HepG2 (cell line): ENCODE results near the gene PIEZO1. TPM values are rescaled to one million over a fixed set of nuclear protein-coding genes. Genes with fewer than 3 reads are reported as not detected.

Experiments
- AGO2 ChIP-seq: fragments of 200-400 bp; formaldehyde crosslinking; optimal IDR thresholded peaks from 2 replicates; pipeline ENCODE3; 2017; ENCODE audit warnings: mild to moderate bottlenecking, low read depth, low read length, moderate library complexity
- CC2D1A ChIP-seq: sonication (generic); formaldehyde crosslinking; IDR thresholded peaks from 2 replicates; pipeline ENCODE4 v1.8.1; 2023; ENCODE audit warnings: mild to moderate bottlenecking, missing genetic modification reagents
- CTCF ChIP-seq: sonication (generic); formaldehyde crosslinking; IDR thresholded peaks from 2 replicates; pipeline ENCODE4 v1.5.0; 2020; ENCODE audit warnings: mild to moderate bottlenecking, missing genetic modification reagents, moderate library complexity
- KMT2A ChIP-seq: sonication (generic); formaldehyde crosslinking; IDR thresholded peaks from 2 replicates; pipeline ENCODE4 v1.4.0; 2020; ENCODE audit warnings: missing genetic modification reagents
- POLR2AphosphoS5 ChIP-seq: IDR thresholded peaks from 2 replicates; pipeline ENCODE4 v1.6.1; 2012; ENCODE audit warnings: low read depth, low read length
- USF2 ChIP-seq, 2 experiments: sonication (generic) in 1 of 2; formaldehyde crosslinking in 1 of 2; IDR thresholded peaks; 2 replicates each; pipeline versions ENCODE4 v1.5.1 to v1.6.1; 2011 to 2020; ENCODE audit warnings: borderline replicate concordance in 1 of 2, low read depth in 1 of 2, low read length in 1 of 2, mild to moderate bottlenecking in 1 of 2, missing genetic modification reagents in 1 of 2, moderate library complexity in 1 of 2
- WIZ ChIP-seq: sonication (generic); formaldehyde crosslinking; IDR thresholded peaks from 2 replicates; pipeline ENCODE4 v1.5.1; 2020; ENCODE audit warnings: mild to moderate bottlenecking, missing genetic modification reagents
- ZKSCAN8 ChIP-seq: IDR thresholded peaks from 2 replicates; pipeline ENCODE4 v1.6.1; 2016; ENCODE audit warnings: borderline replicate concordance, missing genetic modification reagents, missing compliant biosample characterization
- polyA plus RNA-seq, 8 experiments: library from polyadenylated mRNA; depleted of rRNA in 3 of 8; stranded (reverse) in 7 of 8; unstranded in 1 of 8; fragments of >200 nt; fragmentation: Illumina TruSeq in 4 of 8; extraction: Trizol in 4 of 8; gene quantifications; 2 replicates each; pipeline versions ENCODE4 v1.2.1 to v1.2.3, GENCODE V29; 2011 to 2016; ENCODE audit warnings: low read depth in 4 of 8, missing spikeins in 1 of 8, mixed read lengths in 1 of 8; ENCODE audit not compliant: insufficient read depth in 1 of 8
- total RNA-seq, 5 experiments: library from RNA; depleted of rRNA; stranded (reverse); fragments of >200 nt; fragmentation: Illumina TruSeq; extraction: Trizol; gene quantifications; 2 replicates each; pipeline ENCODE4 v1.2.3, GENCODE V29; 2016; ENCODE audit warnings: low read depth in 1 of 5

Gene PIEZO1
- total and polyA plus RNA-seq, 2 of the 13 experiments (the other 11 are each of a cell fraction or from before 2014, with no cell fraction given) = 67.9 to 85.0 TPM

- peak; percentile 75 for TF ChIP-seq CTCF (CRISPR knock-in tag)
- TF ChIP-seq POLR2AphosphoS5 = no peak
- TF ChIP-seq USF2 (IDR thresholded peaks at IDR 0.05; ENCODE audit: low read depth, low read length) = no peak
- TF ChIP-seq USF2 (CRISPR knock-in tag; IDR thresholded peaks at IDR 0.05; ENCODE audit: borderline replicate concordance) = no peak
- no peak for TF ChIP-seq CC2D1A (CRISPR knock-in tag)
- TF ChIP-seq KMT2A (CRISPR knock-in tag) = no peak
- no peak for TF ChIP-seq ZKSCAN8 (CRISPR knock-in tag)
- TF ChIP-seq WIZ = no peak
- TF ChIP-seq AGO2 = peak; percentile 3
These were observed 87.0 kb downstream of the PIEZO1 start (continued) for GRCh38 chr16:88697831-88698615.
